Epithelial cell of esophagus (primary cell): ENCODE measurements around the gene CCDC13.

Experiments
- DNase-seq: peaks from one replicate; pipeline ENCODE4 v3.0.0; 2010; ENCODE audit warnings: low read depth
- H3K4me3 ChIP-seq: 2 replicates; pipeline ENCODE4 v1.5.1; 2011; ENCODE audit warnings: mild to moderate bottlenecking, low read length, control low read depth
- TF ChIP-seq, protein P1 (sequence below): IDR thresholded peaks from 2 replicates; pipeline ENCODE4 v1.5.1; 2011; ENCODE audit warnings: low read depth, mild to moderate bottlenecking, low read length, control low read depth, inconsistent platforms; ENCODE audit not compliant: insufficient read depth; ENCODE audit errors: missing control alignments

The CCDC13 gene

DNA sequence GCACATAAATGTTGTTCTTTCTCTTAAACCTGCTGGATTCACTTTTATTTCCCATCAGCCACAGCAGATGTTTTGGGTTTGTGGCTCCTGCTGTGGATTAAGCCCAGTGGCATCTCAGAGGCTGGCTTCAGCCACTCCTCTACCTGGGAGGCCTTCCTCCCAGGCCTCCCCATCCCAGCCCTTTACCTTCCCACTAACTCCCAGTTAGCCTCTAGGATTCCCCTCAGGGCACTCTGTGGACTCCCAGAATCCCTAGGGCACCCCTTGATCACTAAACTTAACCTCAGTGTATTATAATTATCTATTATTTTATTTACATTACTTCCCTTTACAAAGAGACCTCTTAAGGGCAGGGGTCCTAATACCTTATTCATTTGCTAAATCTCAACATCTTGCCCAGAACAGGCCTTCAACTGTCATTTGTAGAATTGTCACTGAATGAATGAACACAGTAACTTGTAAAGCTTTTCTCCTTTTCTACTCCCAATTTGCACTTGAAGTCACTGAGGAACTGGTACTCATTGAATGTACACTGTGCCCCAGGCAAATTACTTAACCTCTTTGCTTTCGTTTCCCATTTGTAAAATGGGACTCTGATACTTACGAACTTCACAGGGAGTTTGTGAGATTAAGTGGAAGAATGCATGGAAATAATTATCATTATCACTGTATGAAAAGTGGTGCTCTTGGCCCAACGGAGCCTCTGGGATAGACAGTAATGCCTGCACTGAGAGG is 8.3 kb downstream of the CCDC13 start:
- no peak overlapping the region for H3K4me3 ChIP-seq
- DNase-seq = no peak
- TF ChIP-seq, protein P1, sequence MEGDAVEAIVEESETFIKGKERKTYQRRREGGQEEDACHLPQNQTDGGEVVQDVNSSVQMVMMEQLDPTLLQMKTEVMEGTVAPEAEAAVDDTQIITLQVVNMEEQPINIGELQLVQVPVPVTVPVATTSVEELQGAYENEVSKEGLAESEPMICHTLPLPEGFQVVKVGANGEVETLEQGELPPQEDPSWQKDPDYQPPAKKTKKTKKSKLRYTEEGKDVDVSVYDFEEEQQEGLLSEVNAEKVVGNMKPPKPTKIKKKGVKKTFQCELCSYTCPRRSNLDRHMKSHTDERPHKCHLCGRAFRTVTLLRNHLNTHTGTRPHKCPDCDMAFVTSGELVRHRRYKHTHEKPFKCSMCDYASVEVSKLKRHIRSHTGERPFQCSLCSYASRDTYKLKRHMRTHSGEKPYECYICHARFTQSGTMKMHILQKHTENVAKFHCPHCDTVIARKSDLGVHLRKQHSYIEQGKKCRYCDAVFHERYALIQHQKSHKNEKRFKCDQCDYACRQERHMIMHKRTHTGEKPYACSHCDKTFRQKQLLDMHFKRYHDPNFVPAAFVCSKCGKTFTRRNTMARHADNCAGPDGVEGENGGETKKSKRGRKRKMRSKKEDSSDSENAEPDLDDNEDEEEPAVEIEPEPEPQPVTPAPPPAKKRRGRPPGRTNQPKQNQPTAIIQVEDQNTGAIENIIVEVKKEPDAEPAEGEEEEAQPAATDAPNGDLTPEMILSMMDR = no peak

DNA sequence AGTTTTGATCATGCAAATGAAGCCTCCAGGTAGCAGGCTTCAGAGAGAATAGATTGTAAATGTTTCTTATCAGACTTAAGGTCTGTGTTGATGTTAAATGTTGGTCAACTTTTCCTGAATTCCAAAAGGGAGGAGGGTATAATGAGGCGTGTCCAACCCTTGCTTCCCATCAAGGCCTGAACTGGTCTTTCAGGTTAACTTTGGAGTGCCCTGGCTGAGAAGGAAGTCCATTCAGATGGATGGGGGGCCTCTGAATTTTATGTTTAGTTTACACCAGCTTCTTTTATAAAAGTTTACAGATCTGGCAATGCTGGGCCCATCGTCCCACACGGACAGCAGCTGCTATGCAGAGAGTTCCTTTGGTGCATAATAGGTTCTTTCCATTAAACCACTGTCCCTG is 8.9 kb downstream of the CCDC13 start:
- no peak overlapping the region for H3K4me3 ChIP-seq
- TF ChIP-seq, protein P1 = no peak

DNA sequence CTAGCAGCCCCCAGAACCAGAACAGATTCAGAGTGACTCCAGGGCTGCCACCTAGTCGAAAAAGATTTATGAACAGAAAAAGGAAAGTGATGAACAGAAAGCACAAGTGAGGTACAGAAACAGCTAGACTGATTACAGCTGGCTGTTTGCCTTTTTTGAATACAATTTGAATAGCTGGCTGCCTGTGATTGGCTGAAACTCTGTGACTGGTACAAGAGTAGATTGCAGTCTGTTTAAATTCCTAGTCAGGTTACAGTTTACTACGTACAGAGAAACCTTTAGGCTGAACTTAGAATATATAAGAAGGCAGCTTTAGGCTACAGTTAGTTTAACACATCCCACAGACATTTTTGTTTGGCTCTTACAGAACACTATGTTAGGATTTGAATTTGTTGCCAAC is 10.0 kb downstream of the CCDC13 start:
- no peak for DNase-seq
- H3K4me3 ChIP-seq = no peak overlapping the region
- TF ChIP-seq, protein P1 = no peak

More for the DNA sequence above, 8.9 kb downstream of the CCDC13 start:
- DNase-seq = no peak

DNA sequence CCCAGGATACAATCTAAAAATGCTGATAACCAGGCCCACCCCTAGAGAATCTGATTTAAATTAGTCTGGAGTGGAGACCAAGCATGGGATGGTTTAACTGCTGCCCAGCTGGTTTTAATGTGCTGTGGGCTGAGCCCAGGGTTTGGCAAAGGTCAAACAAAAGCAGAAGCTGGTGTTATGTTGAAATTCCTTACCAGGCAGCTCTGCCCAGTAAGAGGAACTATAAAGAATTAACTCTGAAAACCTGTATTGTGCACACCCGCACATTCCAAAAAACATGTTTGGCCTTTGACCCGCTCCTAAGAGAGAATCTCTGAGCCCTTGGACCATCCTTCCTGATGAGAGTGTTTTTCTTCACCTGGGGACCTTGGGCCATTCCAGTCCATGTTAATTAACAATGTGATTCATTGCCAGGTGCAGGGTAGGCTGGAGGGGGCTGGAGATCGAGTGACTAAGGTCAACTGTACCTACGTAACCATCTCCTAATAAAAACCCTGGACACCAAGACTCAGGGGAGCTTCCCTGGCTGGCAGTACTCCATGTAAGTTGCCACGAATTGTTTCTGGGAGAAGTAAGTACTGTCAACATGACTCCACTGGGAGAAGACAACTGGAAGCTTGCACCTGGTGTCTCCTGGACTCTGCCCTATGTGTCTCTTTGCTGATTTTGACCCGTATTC is 10.9 kb downstream of the CCDC13 start:
- no peak for DNase-seq
- H3K4me3 ChIP-seq = no peak overlapping the region
- TF ChIP-seq, protein P1 = no peak

DNA sequence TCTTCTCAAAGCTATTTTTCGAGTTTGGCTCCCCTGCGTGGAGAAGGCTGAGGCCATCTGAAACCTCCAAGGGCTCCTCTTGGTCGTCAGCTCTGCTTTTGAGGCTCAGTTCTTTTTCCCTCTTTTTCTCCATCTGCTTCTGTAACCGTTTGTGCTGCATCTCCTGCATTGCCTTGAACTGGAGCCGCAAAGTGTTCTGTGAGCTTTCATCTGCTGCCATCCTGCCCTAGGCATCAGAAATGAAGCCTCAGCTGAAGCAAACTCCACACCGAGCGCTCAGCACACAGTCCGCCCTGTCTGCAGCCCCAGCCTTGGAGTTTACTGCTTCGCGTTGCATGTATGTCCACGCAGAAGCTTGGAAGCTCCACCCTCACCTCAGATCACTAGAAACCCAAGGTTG is 14.9 kb downstream of the CCDC13 start:
- H3K4me3 ChIP-seq = no peak overlapping the region
- DNase-seq = no peak
- TF ChIP-seq, protein P1 = no peak

DNA sequence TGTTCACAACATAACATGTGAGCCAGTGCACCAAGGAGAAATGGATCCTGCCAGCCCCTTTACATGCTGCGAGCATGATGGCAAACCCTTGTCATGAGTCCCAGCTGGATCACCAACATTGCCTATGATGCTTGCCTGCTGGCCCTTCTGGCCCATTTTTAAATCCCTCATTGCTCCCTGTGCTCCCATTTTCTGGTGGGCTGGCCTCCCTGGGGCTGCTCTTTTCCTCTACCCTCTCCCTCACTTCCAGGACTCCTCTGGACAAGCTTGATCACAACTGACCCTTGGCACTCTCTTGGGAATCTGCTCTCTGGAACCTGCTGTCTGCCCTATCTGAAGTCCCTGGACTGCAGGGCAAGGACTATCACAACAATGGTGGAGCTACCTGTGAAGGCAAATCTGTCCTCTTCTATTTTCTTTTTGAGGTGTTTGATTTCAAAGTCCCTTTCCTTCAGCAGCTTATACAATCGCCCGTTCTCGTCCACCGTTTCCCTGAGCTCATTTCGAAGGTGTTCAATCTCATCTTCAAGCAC is 16.3 kb downstream of the CCDC13 start:
- TF ChIP-seq, protein P1 = no peak
- no peak overlapping the region for H3K4me3 ChIP-seq
- no peak for DNase-seq
